NCI-H1048 (cell line): ENCODE results near the gene MNAT1.
"Not testable (repeated sequence)": the region's sequence is repeated elsewhere in the genome, so short reads cannot be mapped to it uniquely, and the experiment has no call there.

ENCODE experiments used
- DNase-seq: peaks from one replicate; lab custom pipeline; 2025; lab: John Stamatoyannopoulos, UW

The MNAT1 gene

GRCh38 chr14:60882219-60882618, 147.7 kb downstream of the MNAT1 start:
- no peak for DNase-seq

GRCh38 chr14:60884134-60884533, 149.6 kb downstream of the MNAT1 start:
- no peak for DNase-seq

GRCh38 chr14:60890636-60891035, 156.1 kb downstream of the MNAT1 start:
- not testable (repeated sequence) for DNase-seq

- no peak for DNase-seq
Measured at GRCh38 chr14:60893911-60894310, 159.3 kb downstream of the MNAT1 start.

GRCh38 chr14:60904381-60904780, 169.8 kb downstream of the MNAT1 start:
- DNase-seq: no peak

GRCh38 chr14:60905923-60906322, 171.4 kb downstream of the MNAT1 start:
- no peak for DNase-seq

GRCh38 chr14:60915781-60916180, 181.2 kb downstream of the MNAT1 start:
- no peak for DNase-seq

GRCh38 chr14:60922050-60922449, 187.5 kb downstream of the MNAT1 start:
- no peak for DNase-seq

GRCh38 chr14:60925286-60925685, 190.7 kb downstream of the MNAT1 start:
- DNase-seq: no peak

- DNase-seq: no peak
Measured at GRCh38 chr14:60926002-60926401, 191.4 kb downstream of the MNAT1 start.

GRCh38 chr14:60931218-60931617, 196.7 kb downstream of the MNAT1 start:
- no peak for DNase-seq

- DNase-seq: no peak
Measured at GRCh38 chr14:60933920-60934655, 199.5 kb downstream of the MNAT1 start.

GRCh38 chr14:60935319-60935718, 200.8 kb downstream of the MNAT1 start:
- no peak for DNase-seq

GRCh38 chr14:60943637-60944032, 209.1 kb downstream of the MNAT1 start:
- no peak for DNase-seq

- no peak for DNase-seq
Measured at GRCh38 chr14:60944204-60944603, 209.6 kb downstream of the MNAT1 start.

- DNase-seq: no peak
Measured at GRCh38 chr14:60945984-60946383, 211.4 kb downstream of the MNAT1 start.

GRCh38 chr14:60946773-60947172, 212.2 kb downstream of the MNAT1 start:
- DNase-seq: no peak

- no peak for DNase-seq
Measured at GRCh38 chr14:60951776-60952435, 217.3 kb downstream of the MNAT1 start.

- DNase-seq: no peak
Measured at GRCh38 chr14:60956202-60956601, 221.6 kb downstream of the MNAT1 start.

- no peak for DNase-seq
Measured at GRCh38 chr14:60956632-60957031, 222.1 kb downstream of the MNAT1 start.

GRCh38 chr14:60958146-60958545, 223.6 kb downstream of the MNAT1 start:
- DNase-seq: no peak

GRCh38 chr14:60963761-60964160, 229.2 kb downstream of the MNAT1 start:
- DNase-seq: no peak

- no peak for DNase-seq
Measured at GRCh38 chr14:60964904-60965303, 230.3 kb downstream of the MNAT1 start.

- no peak for DNase-seq
Measured at GRCh38 chr14:60965402-60965801, 230.8 kb downstream of the MNAT1 start.
